ENCODE data around the gene PCK2. TPM values are rescaled to one million over a fixed set of nuclear protein-coding genes. Genes with fewer than 3 reads are reported as not detected.
A peak's percentile ranks its signal among the peaks of the same experiment; 100 is the strongest.

PCK2 gene
- total RNA-seq, 4 donors from 2014 or later, result 74.4 to 238 (median 130) TPM

DNA sequence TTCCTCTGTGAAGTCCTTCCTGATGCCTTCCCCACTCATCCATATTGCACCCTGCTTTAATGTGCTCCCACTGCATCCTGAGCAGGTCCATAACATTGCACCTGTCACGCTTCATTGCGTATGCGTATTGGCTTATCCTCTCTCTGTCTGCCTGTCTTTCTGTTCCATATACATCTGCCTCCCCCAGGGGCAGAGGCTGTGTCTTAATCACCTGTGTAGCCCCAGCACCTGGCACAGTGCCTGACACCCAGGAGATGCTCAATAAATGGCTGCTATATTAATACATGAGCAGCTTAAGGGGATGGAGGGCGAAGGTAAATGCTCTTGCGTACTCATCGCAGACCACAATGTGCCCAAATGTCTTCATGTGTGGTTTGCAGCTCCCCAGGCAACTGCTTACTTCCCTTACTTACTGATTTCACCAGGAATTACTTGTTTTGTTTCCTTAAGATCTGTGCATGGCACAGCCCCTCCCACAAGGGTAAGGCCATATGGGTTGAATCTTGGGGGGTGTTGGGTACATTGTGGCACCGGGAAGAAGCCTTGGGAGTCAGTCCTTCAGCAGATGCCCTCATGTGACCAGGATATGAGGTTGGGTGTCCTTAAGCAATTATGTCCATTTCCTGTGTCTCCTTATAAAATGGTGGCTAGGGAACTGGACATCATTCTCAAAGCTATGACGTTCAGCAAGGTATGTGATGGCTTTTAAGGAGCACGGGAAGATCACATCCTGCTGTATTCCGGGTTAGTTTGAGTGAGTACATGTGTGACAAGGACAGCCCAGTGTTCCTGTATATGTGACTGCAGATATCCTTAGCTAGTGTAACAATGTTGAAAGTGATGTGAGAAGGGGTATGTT, 23.6 kb upstream of the PCK2 start:
- DNase-seq, result no peak
- in situ Hi-C loops (cut with MboI; ENCODE audit: low pct_ligation_motif_present in 1 of 4, low pct_unique_long_range_greater_than_20kb in 1 of 4, low sequenced_read_pairs in 3 of 4), result no loop called here
- Histone ChIP-seq H3K27ac (no peak overlapping the region), H3K27me3 (peaks cover 4% of the 10 kb centered on the region), H3K36me3 (no peaks in the 10 kb centered on the region), H3K9me3 (no peaks in the 10 kb centered on the region), H3K4me3 (no peak overlapping the region), H3K4me1 (peaks cover 6 to 37% (median 19%) of the 10 kb centered on the region in 4 donors)
- intact Hi-C loops (cut with DNase I; ENCODE audit: low total_unique reads), result no loop called here
- 72 to 82% methylated on average over 4 to 10 of the region's 10 CpGs for WGBS, 2 donors (ENCODE audit: low coverage in 1 of 2)
- TF ChIP-seq POLR2A (IDR thresholded peaks at IDR 0.05) (no peak), EP300 (IDR thresholded peaks at IDR 0.05; ENCODE audit: low read depth) (no peak)
- TF ChIP-seq, protein P1, sequence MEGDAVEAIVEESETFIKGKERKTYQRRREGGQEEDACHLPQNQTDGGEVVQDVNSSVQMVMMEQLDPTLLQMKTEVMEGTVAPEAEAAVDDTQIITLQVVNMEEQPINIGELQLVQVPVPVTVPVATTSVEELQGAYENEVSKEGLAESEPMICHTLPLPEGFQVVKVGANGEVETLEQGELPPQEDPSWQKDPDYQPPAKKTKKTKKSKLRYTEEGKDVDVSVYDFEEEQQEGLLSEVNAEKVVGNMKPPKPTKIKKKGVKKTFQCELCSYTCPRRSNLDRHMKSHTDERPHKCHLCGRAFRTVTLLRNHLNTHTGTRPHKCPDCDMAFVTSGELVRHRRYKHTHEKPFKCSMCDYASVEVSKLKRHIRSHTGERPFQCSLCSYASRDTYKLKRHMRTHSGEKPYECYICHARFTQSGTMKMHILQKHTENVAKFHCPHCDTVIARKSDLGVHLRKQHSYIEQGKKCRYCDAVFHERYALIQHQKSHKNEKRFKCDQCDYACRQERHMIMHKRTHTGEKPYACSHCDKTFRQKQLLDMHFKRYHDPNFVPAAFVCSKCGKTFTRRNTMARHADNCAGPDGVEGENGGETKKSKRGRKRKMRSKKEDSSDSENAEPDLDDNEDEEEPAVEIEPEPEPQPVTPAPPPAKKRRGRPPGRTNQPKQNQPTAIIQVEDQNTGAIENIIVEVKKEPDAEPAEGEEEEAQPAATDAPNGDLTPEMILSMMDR (IDR thresholded peaks at IDR 0.05), result no peak

DNA sequence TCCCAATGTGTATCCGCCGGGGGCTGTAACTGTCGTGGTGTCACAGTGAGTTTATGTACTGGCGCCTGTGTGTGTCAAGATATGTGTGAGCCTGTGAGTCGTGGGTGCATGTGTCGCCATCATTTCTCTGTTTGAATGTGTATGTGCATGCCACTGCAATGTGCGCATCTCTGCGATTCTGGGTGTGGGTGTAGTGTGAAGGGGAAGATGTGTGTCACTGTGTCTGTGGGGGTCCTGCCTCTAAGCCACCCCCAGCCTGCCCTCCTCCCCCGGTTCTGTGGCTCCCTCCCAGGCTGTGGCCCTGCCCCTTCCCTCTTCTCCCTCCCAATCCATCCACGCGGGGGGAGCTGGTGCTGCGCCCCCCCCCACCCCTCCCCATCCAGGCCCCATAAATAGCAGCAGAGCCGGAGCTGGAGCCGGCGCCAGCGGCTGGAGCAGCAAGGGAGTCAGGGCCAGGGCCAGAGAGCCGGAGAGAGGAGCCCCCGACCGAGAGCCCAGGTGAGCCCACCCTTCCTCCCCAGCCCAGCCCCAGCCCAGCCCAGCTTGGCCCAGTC, 22.9 kb upstream of the PCK2 start, which contains the start of gene CPNE6:
Gene CPNE6, plus strand, starts transcription at position 419 of the 554 bp plus-strand sequence. CDS start 1,375 bp downstream, outside the sequence.
- 65% methylated on average over 14 of the region's 19 CpGs; no CpG with 5 or more reads in 1 of the 2 donors for WGBS, 2 donors (ENCODE audit: low coverage in 1 of 2)
- no peak for DNase-seq
- Histone ChIP-seq H3K4me3 (no peak within 1 kb of the TSS), H3K36me3 (no peaks in the 10 kb centered on the region), H3K9me3 (no peaks in the 10 kb centered on the region), H3K27ac (no peak within 1 kb of the TSS), H3K4me1 (peaks cover 6 to 33% (median 18%) of the 10 kb centered on the region in 4 donors), H3K27me3 (peaks cover 4% of the 10 kb centered on the region)
- no peak for TF ChIP-seq POLR2AphosphoS5 (IDR thresholded peaks at IDR 0.05)
- TF ChIP-seq, protein P1 (IDR thresholded peaks at IDR 0.05), result no peak
- no peak for TF ChIP-seq POLR2A (IDR thresholded peaks at IDR 0.05)
- TF ChIP-seq EP300 (IDR thresholded peaks at IDR 0.05; ENCODE audit: low read depth), result no peak
- in situ Hi-C loops (cut with MboI; ENCODE audit: low pct_ligation_motif_present in 1 of 4, low pct_unique_long_range_greater_than_20kb in 1 of 4, low sequenced_read_pairs in 3 of 4), result no loop called here
- intact Hi-C loops (cut with DNase I; ENCODE audit: low total_unique reads), result no loop called here

GRCh38 chr14:24071836-24072430, 22.2 kb upstream of the PCK2 start:
- intact Hi-C loops (cut with DNase I; ENCODE audit: low total_unique reads) (no loop called here), in situ Hi-C loops (cut with MboI; ENCODE audit: low pct_ligation_motif_present in 1 of 4, low pct_unique_long_range_greater_than_20kb in 1 of 4, low sequenced_read_pairs in 3 of 4) (no loop called here)
- DNase-seq, result peak; percentile 34
- peaks cover 6 to 26% (median 15%) of the 10 kb centered on the region in 4 donors for H3K4me1 ChIP-seq
- 61% methylated on average over 10 of the region's 12 CpGs; no CpG with 5 or more reads in 1 of the 2 donors for WGBS, 2 donors (ENCODE audit: low coverage in 1 of 2)
- H3K27me3 ChIP-seq, result peaks cover 4% of the 10 kb centered on the region
- no peaks in the 10 kb centered on the region for H3K36me3 ChIP-seq
- H3K27ac ChIP-seq, result no peak overlapping the region
- no peaks in the 10 kb centered on the region for H3K9me3 ChIP-seq
- no peak for TF ChIP-seq POLR2A (IDR thresholded peaks at IDR 0.05)
- H3K4me3 ChIP-seq, result no peak overlapping the region

DNA sequence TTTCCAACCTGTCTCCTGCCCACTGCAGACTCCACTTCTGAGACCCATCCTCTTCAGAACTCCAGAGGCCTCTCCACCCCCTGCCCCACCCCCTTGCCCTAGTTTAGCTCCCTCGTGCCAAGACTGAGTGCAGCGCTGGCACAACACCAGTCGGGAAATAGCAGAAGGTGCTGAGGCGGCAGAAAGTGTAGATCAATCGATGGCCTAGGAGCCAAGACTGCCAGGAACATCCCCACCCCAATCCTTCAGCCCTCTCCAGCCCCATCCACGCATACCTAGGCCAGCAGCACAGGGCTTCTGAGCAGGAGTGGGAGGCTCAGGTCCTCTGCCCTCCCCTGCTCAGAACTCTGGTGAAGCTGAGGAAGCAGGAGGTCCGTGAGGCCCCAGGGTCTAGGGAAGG, 21.7 kb upstream of the PCK2 start:
- H3K4me1 ChIP-seq, result peaks cover 1 to 21% (median 11%) of the 10 kb centered on the region in 4 donors
- no peak overlapping the region for H3K27ac ChIP-seq
- TF ChIP-seq POLR2A (IDR thresholded peaks at IDR 0.05) (no peak), POLR2AphosphoS5 (IDR thresholded peaks at IDR 0.05) (no peak), EP300 (IDR thresholded peaks at IDR 0.05; ENCODE audit: low read depth) (no peak)
- TF ChIP-seq, protein P1 (IDR thresholded peaks at IDR 0.05), result no peak
- peaks cover 4% of the 10 kb centered on the region for H3K27me3 ChIP-seq
- WGBS, 2 donors (ENCODE audit: low coverage in 1 of 2), result 39% methylated on average over 7 of the region's 7 CpGs; no CpG with 5 or more reads in 1 of the 2 donors
- H3K36me3 ChIP-seq, result no peaks in the 10 kb centered on the region
- intact Hi-C loops (cut with DNase I; ENCODE audit: low total_unique reads) (no loop called here), in situ Hi-C loops (cut with MboI; ENCODE audit: low pct_ligation_motif_present in 1 of 4, low pct_unique_long_range_greater_than_20kb in 1 of 4, low sequenced_read_pairs in 3 of 4) (no loop called here)
- H3K9me3 ChIP-seq, result no peaks in the 10 kb centered on the region
- H3K4me3 ChIP-seq, result no peak overlapping the region
- no peak for DNase-seq

Measured in transverse colon (tissue), 4 donors.